Muscle layer of colon (tissue), 2 donors: ENCODE data around the gene CFAP157.

Experiments used
- H3K27ac ChIP-seq: one replicate; pipeline ENCODE4 v1.7.0; 2013; ENCODE audit warnings: low read depth, mild to moderate bottlenecking, low read length, moderate library complexity
- H3K27me3 ChIP-seq, 2 donors: one replicate each; pipeline ENCODE4 v1.7.0; 2013; ENCODE audit warnings: low read length in 2 of 2, mild to moderate bottlenecking in 2 of 2; ENCODE audit not compliant: insufficient read depth in 2 of 2, control insufficient read depth in 1 of 2
- H3K36me3 ChIP-seq: one replicate; pipeline ENCODE4 v1.7.0; 2013; ENCODE audit warnings: mild to moderate bottlenecking, low read length; ENCODE audit not compliant: insufficient read depth
- H3K4me1 ChIP-seq: one replicate; pipeline ENCODE4 v1.7.0; 2013; ENCODE audit warnings: mild to moderate bottlenecking, low read length; ENCODE audit not compliant: insufficient read depth
- H3K4me3 ChIP-seq, 2 donors: one replicate each; pipeline ENCODE4 v1.7.0; 2013; ENCODE audit warnings: low read length in 2 of 2, low read depth in 1 of 2, mild to moderate bottlenecking in 1 of 2, moderate library complexity in 1 of 2
- H3K9ac ChIP-seq: one replicate; pipeline ENCODE4 v1.7.0; 2013; ENCODE audit warnings: low read length
- H3K9me3 ChIP-seq: one replicate; pipeline ENCODE4 v1.7.0; 2013; ENCODE audit warnings: mild to moderate bottlenecking, low read length
- donor health status: abdominal sarcoma.
- donor health status: Adenocarcinoma of cecum.

CFAP157 gene

GRCh38 chr9:127680226-127680625 lies 26.6 kb upstream of the CFAP157 start:
- Histone ChIP-seq H3K9me3 (no peaks in the 10 kb centered on the region), H3K27me3 (no peaks in the 10 kb centered on the region), H3K9ac (no peak overlapping the region), H3K36me3 (peaks cover 82% of the 10 kb centered on the region), H3K4me1 (no peaks in the 10 kb centered on the region), H3K27ac (no peak overlapping the region), H3K4me3 (no peak overlapping the region)

DNA sequence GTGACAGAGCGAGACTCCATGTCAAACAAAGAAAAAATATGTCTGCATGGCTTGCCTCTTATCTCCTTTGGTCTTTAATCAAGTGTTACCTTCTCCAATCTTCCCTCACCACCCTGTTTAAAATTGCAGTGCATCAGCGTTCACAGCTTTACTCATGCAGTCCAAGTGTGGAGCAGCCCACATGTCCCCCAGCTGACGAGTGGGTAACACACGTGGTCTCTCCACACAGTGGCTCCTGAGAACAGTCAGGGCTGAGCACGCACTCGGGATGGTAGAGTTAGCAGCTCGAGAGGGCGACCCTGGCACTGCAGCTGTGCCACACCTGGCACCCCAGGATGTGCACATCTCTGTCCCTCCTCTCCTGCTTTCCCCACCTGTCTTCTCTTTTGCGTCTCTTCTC lies 25.9 kb upstream of the CFAP157 start:
- Histone ChIP-seq H3K27ac (no peak overlapping the region), H3K36me3 (peaks cover 77% of the 10 kb centered on the region), H3K27me3 (no peaks in the 10 kb centered on the region), H3K9ac (no peak overlapping the region), H3K4me1 (no peaks in the 10 kb centered on the region), H3K4me3 (no peak overlapping the region), H3K9me3 (no peaks in the 10 kb centered on the region)

GRCh38 chr9:127682351-127683136 lies 24.2 kb upstream of the CFAP157 start:
- Histone ChIP-seq H3K27ac (no peak overlapping the region), H3K9ac (no peak overlapping the region), H3K36me3 (peaks cover 79% of the 10 kb centered on the region), H3K4me1 (no peaks in the 10 kb centered on the region), H3K27me3 (no peaks in the 10 kb centered on the region), H3K4me3 (no peak overlapping the region), H3K9me3 (no peaks in the 10 kb centered on the region)

DNA sequence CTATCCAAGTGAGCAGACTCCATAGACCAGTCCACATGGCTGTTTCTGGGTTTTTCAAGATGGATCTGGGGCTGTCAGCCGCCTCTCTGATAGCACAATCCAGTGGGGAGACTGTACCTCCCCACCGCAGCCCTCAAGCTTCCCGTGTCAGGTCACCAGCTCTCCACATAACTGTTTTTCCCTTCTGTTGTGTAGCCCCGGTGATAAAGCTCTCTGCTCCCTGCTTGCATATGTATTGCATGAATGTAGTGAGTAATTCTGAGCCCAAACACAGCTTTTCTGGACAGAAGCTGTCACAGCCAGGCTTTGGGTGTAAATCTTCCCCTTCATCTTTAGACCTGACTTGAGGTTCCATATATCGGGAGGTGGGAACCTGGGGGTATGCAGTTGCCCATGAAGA lies 23.1 kb upstream of the CFAP157 start:
- no peaks in the 10 kb centered on the region for H3K9me3 ChIP-seq
- H3K27ac ChIP-seq, result no peak overlapping the region
- H3K4me3 ChIP-seq, result no peak overlapping the region
- peaks cover 72% of the 10 kb centered on the region for H3K36me3 ChIP-seq
- H3K4me1 ChIP-seq, result no peaks in the 10 kb centered on the region
- H3K9ac ChIP-seq, result no peak overlapping the region
- H3K27me3 ChIP-seq, result no peaks in the 10 kb centered on the region

GRCh38 chr9:127684576-127684975 lies 22.2 kb upstream of the CFAP157 start:
- peaks cover 65% of the 10 kb centered on the region for H3K36me3 ChIP-seq
- H3K9ac ChIP-seq, result no peak overlapping the region
- H3K4me3 ChIP-seq, result no peak overlapping the region
- no peaks in the 10 kb centered on the region for H3K27me3 ChIP-seq
- no peaks in the 10 kb centered on the region for H3K4me1 ChIP-seq
- H3K27ac ChIP-seq, result no peak overlapping the region
- no peaks in the 10 kb centered on the region for H3K9me3 ChIP-seq

DNA sequence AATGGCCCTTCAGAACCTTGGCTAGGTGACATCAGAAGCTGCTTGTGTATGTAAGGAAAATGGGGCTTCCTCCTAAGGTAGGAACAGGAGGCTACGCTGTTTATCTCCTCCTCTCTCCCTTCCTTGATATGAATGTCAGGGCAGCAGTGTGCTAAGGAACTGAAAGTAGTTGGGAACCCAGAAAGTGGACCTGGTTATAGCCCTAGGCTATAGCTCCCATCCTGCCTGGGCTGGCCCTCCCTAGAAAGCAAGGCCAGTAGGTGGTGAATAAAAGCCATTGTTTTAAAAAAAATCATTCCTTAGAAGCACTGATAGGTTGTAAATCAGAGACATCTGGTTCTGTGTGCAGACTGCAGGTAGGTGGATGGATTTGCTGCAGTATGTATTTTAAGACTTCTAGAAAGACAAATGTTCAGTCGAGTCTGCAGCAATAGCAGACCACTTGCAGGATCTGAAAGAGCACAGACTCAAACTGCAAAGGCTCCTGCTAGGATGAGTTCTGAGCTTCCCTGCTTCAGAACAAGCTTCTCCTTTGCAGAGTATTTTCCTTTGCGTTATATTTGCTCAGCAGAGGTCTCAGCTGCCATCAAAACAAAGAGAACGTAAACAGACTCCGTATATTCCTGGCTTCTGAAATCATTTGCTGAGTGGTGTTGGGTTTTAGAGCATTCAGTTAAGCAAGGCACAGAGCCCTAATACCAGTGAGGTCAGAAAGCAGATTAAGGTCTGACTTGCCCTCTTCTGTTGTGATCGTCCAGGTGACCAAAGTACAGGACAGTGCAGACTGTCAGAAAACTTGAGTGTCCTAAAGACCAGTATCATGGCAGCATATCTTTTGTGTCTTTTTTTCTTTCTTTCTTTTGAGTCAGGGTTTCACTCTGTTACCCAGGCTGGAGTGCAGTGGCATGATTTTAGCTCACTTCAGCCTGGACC lies 20.1 kb upstream of the CFAP157 start:
- peaks cover 47% of the 10 kb centered on the region for H3K36me3 ChIP-seq
- H3K27ac ChIP-seq, result no peak overlapping the region
- no peaks in the 10 kb centered on the region for H3K27me3 ChIP-seq
- H3K9me3 ChIP-seq, result no peaks in the 10 kb centered on the region
- H3K4me3 ChIP-seq, result no peak overlapping the region
- H3K4me1 ChIP-seq, result no peaks in the 10 kb centered on the region
- H3K9ac ChIP-seq, result no peak overlapping the region

DNA sequence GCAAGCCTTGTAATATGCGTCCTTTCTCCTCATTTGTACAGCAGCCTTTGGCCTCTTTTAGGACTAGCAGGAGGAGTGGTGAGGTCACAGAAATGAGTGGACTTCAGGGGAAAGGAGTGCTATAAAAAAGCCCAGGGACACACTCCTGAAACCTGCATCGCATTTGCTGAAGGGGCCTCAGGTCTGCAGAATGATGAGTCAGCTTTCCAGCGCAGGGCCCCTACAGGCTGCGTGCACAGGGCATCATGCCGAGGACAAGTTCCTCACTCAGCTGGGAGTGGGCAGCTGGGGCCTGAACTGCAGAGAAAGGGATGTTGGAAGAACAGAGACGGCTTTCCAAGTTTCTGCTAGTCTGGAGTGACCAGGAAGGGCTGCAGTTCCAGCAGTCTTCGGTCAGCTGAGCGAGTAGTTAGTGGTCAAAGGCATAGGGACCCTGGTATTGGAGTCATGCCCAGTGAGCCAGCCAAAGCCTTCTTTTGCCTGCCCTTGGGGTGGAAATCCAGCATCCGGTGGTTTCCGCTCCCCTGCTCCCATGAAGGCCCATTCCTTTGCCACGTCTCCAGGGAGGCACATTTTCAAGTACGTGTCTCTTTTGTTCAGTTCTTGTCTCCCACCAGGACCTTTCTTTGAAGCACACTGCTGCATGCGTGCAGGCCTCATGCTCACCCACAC lies 17.3 kb upstream of the CFAP157 start:
- H3K27me3 ChIP-seq, result no peaks in the 10 kb centered on the region
- H3K4me1 ChIP-seq, result no peaks in the 10 kb centered on the region
- H3K9me3 ChIP-seq, result no peaks in the 10 kb centered on the region
- peaks cover 27% of the 10 kb centered on the region for H3K36me3 ChIP-seq
- no peak overlapping the region for H3K27ac ChIP-seq
- H3K4me3 ChIP-seq, result no peak overlapping the region
- H3K9ac ChIP-seq, result no peak overlapping the region

GRCh38 chr9:127690735-127691134 lies 16.1 kb upstream of the CFAP157 start:
- no peak overlapping the region for H3K4me3 ChIP-seq
- no peak overlapping the region for H3K27ac ChIP-seq
- no peaks in the 10 kb centered on the region for H3K9me3 ChIP-seq
- no peak overlapping the region for H3K9ac ChIP-seq
- H3K36me3 ChIP-seq, result peaks cover 22% of the 10 kb centered on the region
- no peaks in the 10 kb centered on the region for H3K27me3 ChIP-seq
- H3K4me1 ChIP-seq, result no peaks in the 10 kb centered on the region

DNA sequence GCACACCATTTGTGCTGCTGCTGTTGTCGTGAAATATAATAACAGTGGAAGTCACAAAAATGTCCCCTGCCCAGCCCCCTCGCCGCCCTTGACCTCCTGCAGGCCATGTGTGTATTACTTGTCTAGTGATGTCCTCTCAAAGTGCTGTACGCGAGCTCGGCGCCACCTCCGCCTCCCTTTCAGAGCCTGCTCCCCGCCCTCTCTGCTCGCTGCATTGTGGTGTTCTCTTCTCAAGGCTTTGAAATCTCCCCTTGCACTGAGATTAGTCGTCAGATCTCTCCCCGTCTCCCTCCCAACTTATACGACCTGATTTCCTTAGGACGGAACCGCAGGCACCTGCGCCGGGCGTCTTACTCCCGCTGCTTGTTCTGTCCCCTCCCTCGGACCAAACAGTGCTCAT lies 14.7 kb upstream of the CFAP157 start:
- no peak overlapping the region for H3K27ac ChIP-seq

GRCh38 chr9:127693143-127693542 lies 13.6 kb upstream of the CFAP157 start:
- no peaks in the 10 kb centered on the region for H3K9me3 ChIP-seq
- no peak overlapping the region for H3K4me3 ChIP-seq
- H3K36me3 ChIP-seq, result peaks cover 7% of the 10 kb centered on the region
- H3K27me3 ChIP-seq, result no peaks in the 10 kb centered on the region
- no peak overlapping the region for H3K9ac ChIP-seq
- no peak overlapping the region for H3K27ac ChIP-seq
- H3K4me1 ChIP-seq, result no peaks in the 10 kb centered on the region

More for the DNA sequence above, 14.7 kb upstream of the CFAP157 start:
- no peaks in the 10 kb centered on the region for H3K27me3 ChIP-seq
- no peak overlapping the region for H3K9ac ChIP-seq
- peaks cover 10% of the 10 kb centered on the region for H3K36me3 ChIP-seq
- no peaks in the 10 kb centered on the region for H3K9me3 ChIP-seq
- H3K4me1 ChIP-seq, result no peaks in the 10 kb centered on the region
- H3K4me3 ChIP-seq, result no peak overlapping the region

DNA sequence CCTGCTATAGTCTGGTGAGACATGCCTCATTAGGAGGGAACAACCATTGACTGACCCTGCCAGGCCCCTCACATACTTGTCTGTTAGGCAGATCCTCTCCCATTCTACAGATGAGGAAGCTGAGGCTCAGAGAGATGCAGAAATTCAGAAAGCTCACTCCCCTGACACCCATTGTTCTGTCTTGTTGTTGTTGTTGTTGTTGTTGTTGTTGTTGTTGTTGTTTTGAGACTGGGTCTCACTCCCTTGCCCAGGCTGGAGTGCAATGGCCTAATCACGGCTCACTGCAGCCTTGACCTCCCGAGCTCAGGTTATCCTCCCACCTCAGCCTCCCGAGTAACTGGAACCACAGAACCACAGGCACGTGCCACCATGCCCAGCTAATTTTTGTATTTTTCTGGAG lies 13.1 kb upstream of the CFAP157 start:
- H3K9ac ChIP-seq, result no peak overlapping the region
- peaks cover 7% of the 10 kb centered on the region for H3K36me3 ChIP-seq
- H3K27ac ChIP-seq, result no peak overlapping the region
- H3K9me3 ChIP-seq, result no peaks in the 10 kb centered on the region
- no peak overlapping the region for H3K4me3 ChIP-seq
- no peaks in the 10 kb centered on the region for H3K27me3 ChIP-seq
- no peaks in the 10 kb centered on the region for H3K4me1 ChIP-seq
